HG03045 (cell line): ENCODE data around the gene DCTD.

Experiments used
- ATAC-seq: cut with Tn5 transposase; IDR thresholded peaks from one replicate; pipeline ENCODE4 v1.9.1; 2021; ENCODE audit warnings: mild to moderate bottlenecking, moderate library complexity; ENCODE audit not compliant: unreplicated experiment

Gene DCTD

DNA sequence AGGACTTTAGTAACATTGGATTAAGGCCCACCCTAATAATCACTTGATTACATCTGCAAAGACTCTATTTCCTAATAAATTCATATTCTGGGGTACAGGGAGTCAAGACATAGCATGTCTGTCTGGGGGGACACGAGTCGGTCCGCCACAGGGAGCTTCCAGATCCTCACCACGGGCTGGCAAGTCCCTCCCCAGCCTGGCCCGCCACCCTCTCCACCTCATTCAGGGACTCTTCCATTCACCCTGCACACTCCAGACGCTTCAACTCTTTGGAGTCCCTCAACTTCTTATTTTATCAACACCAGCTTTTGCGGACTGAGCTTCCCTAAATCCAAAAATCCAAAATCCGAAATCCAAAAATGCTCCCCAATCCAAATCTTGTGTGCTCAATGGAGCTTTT is 71.2 kb downstream of the DCTD start:
- no peak for ATAC-seq

DNA sequence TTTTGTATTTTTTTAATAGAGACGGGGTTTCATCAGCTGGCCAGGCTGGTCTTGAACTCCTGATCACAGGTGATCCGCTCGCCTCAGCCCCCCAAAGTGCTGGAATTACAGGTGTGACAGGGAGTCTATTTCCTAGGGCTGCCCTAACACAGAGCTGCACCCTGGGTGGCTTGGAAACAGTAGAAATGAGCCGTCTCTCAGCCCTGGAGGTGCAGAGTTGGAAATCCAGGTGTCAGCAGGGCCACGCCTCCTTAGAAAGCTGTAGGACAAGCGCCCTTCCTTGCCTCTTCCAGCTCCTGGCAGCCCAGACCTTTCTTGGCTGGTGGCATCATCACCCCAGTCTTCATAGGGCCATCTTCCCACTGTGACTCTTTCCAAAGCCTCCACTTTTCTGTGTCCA is 71.6 kb downstream of the DCTD start:
- ATAC-seq = no peak

- no peak for ATAC-seq
Measured at GRCh38 chr4:182843808-182844325, 73.3 kb downstream of the DCTD start.

DNA sequence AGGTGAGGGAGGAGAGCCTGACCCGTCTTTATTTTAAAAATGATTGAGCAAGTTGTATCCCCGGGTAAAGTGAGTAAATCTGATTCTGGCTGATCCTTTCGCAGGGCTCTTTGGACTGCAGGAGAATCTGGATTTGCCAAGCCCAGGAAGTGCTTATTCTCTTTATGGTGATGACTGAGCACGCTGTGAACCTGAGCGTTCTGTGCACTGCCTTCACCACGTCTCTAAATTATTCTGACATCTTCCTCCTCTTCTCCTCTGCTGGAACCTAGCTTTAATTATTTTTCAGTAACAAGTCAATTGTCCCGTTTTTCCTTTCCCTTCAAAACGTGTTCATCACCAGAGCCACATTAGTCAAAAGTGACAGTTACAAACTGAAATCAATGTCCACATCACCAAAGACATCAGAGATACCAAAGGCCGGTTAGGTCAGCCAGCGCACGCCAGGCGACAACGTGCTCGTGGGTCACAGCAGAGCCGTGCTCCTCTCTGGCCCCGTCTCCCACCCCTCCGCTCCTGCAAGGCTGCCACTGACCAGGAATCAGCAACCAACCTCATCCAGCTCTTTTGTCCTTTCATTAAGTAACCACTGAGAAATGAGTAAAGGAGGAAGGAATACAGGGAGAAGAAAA is 74.3 kb downstream of the DCTD start:
- no peak for ATAC-seq

GRCh38 chr4:182842104-182842600 is 75.0 kb downstream of the DCTD start:
- ATAC-seq = no peak

- no peak for ATAC-seq
Measured at GRCh38 chr4:182840108-182840507, 77.1 kb downstream of the DCTD start.
